HEK293T (cell line): Measurements from ENCODE around the gene KCNG2.

Experiments used
- CTCF ChIA-PET: fragments of 350-600 bp; formaldehyde crosslinking; extraction: SDS; loops from one replicate; lab custom pipeline; 2021; ENCODE audit warnings: antibody characterized with exemption, inconsistent platforms; lab: Yijun Ruan, JAX
- POLR2A ChIA-PET: fragments of 350-600 bp; formaldehyde crosslinking; extraction: SDS; loops from one replicate; lab custom pipeline; 2020; ENCODE audit warnings: antibody characterized with exemption, inconsistent platforms; lab: Yijun Ruan, JAX
- DNase-seq: peaks from one replicate; pipeline ENCODE4 v3.0.0; 2012; ENCODE audit warnings: mixed read lengths; ENCODE audit errors: extremely low spot score
- ARNT ChIP-seq: fragments of 450-650 bp; IDR thresholded peaks from 2 replicates; pipeline ENCODE4 v1.6.1; 2017; ENCODE audit warnings: mild to moderate bottlenecking
- BHLHE40 ChIP-seq: fragments of 450-650 bp; IDR thresholded peaks from 2 replicates; pipeline ENCODE4 v1.6.1; 2016; ENCODE audit warnings: mild to moderate bottlenecking, moderate library complexity, borderline replicate concordance
- CTBP1 ChIP-seq: fragments of 450-650 bp; IDR thresholded peaks from 2 replicates; pipeline ENCODE4 v1.6.1; 2016; ENCODE audit warnings: borderline replicate concordance
- ELF4 ChIP-seq: fragments of 450-650 bp; IDR thresholded peaks from 2 replicates; pipeline ENCODE4 v1.6.1; 2017; ENCODE audit warnings: antibody characterized with exemption
- FOXA1 ChIP-seq: fragments of 450-650 bp; IDR thresholded peaks from 2 replicates; pipeline ENCODE4 v1.6.1; 2016; ENCODE audit warnings: mild to moderate bottlenecking
- FOXK2 ChIP-seq: fragments of 450-650 bp; IDR thresholded peaks from 2 replicates; pipeline ENCODE4 v1.6.1; 2016; ENCODE audit warnings: mild to moderate bottlenecking
- FOXM1 ChIP-seq: fragments of 450-650 bp; IDR thresholded peaks from 2 replicates; pipeline ENCODE4 v1.6.1; 2017; ENCODE audit warnings: mild to moderate bottlenecking, borderline replicate concordance
- HDGF ChIP-seq: fragments of 450-650 bp; IDR thresholded peaks from 2 replicates; pipeline ENCODE4 v1.6.1; 2017; ENCODE audit warnings: antibody characterized with exemption, borderline replicate concordance
- L3MBTL2 ChIP-seq: fragments of 450-650 bp; conservative IDR thresholded peaks from 2 replicates; pipeline ENCODE4 v1.6.1; 2016; ENCODE audit warnings: mild to moderate bottlenecking
- LEF1 ChIP-seq: fragments of 450-650 bp; IDR thresholded peaks from 2 replicates; pipeline ENCODE4 v1.6.1; 2017; ENCODE audit warnings: mild to moderate bottlenecking, borderline replicate concordance
- NFRKB ChIP-seq: fragments of 450-650 bp; IDR thresholded peaks from 2 replicates; pipeline ENCODE4 v1.6.1; 2016; ENCODE audit warnings: mild to moderate bottlenecking, moderate library complexity
- SP1 ChIP-seq: fragments of 450-650 bp; IDR thresholded peaks from 2 replicates; pipeline ENCODE4 v1.6.1; 2017
- SUZ12 ChIP-seq: fragments of 450-650 bp; IDR thresholded peaks from 2 replicates; pipeline ENCODE4 v1.6.1; 2016; ENCODE audit warnings: mild to moderate bottlenecking
- TARDBP ChIP-seq: fragments of 450-650 bp; IDR thresholded peaks from 2 replicates; pipeline ENCODE4 v1.6.1; 2016
- ZNF384 ChIP-seq: fragments of 450-650 bp; IDR thresholded peaks from 2 replicates; pipeline ENCODE4 v1.6.1; 2016
- TF ChIP-seq, protein P1 (sequence below): fragments of 450-650 bp; IDR thresholded peaks from 2 replicates; pipeline ENCODE4 v1.6.1; 2016

KCNG2 gene

DNA sequence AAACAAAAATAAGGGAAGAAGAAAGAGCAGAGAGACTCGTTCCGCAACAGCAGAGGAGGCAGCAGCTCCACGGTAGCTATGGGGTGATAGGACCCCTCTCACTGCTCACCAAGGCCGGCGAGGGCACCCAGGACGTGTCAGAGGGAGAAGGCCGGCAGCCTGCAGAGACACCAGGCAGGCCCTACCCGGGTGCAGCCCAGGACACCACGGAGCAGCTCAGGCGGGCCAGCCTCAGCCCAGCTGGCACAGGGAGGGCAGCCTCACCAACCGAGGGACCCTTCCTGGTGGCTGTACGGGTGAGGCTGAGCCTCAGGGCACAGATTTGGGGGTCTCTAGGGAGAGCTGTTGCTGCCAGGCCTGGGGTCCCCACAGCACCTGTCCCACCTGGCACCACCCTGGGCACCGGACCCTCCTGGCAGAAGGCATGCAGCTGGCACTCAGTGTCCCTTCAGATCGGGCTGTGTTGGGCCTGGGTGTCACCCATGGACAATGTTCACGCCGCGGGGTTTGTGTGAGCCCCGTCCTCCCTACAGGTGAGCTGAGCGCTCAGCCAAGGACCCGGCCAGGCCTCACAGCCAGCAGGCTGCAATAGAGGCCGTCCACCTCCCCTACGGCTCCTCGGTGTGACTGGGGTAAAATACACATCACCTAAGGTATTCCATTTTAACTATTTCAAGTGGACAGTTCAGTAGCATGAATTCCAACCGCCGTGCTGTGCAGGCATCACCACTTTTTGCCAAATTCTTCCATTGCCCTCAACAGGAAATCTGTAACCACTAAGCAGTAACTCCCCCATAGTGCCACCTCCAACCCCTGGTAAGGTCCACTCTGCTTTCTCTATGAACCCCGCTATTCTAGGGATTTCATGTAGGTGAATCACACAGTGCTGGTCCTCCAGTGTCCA lies 21.6 kb downstream of the KCNG2 start:
- ChIA-PET CTCF (no interaction called here), POLR2A (no interaction called here)
- no peak for DNase-seq
- no peak for TF ChIP-seq CTBP1
- TF ChIP-seq, protein P1, sequence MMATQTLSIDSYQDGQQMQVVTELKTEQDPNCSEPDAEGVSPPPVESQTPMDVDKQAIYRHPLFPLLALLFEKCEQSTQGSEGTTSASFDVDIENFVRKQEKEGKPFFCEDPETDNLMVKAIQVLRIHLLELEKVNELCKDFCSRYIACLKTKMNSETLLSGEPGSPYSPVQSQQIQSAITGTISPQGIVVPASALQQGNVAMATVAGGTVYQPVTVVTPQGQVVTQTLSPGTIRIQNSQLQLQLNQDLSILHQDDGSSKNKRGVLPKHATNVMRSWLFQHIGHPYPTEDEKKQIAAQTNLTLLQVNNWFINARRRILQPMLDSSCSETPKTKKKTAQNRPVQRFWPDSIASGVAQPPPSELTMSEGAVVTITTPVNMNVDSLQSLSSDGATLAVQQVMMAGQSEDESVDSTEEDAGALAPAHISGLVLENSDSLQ, result no peak
- no peak for TF ChIP-seq ELF4
- no peak for TF ChIP-seq BHLHE40
- TF ChIP-seq SP1, result no peak
- no peak for TF ChIP-seq FOXK2
- no peak for TF ChIP-seq FOXM1
- no peak for TF ChIP-seq NFRKB
- no peak for TF ChIP-seq SUZ12
- no peak for TF ChIP-seq L3MBTL2
- TF ChIP-seq LEF1, result no peak
- TF ChIP-seq ZNF384, result no peak
- TF ChIP-seq HDGF, result no peak
- TF ChIP-seq ARNT, result no peak
- TF ChIP-seq FOXA1, result no peak

GRCh38 chr18:79819968-79820351 lies 22.2 kb downstream of the KCNG2 start:
- DNase-seq, result no peak
- TF ChIP-seq ARNT, result no peak
- TF ChIP-seq FOXK2, result no peak
- no peak for TF ChIP-seq FOXM1
- TF ChIP-seq SP1, result no peak
- ChIA-PET POLR2A (no interaction called here), CTCF (no interaction called here)

GRCh38 chr18:79823120-79823519 lies 25.4 kb downstream of the KCNG2 start:
- no peak for TF ChIP-seq SUZ12
- no peak for TF ChIP-seq FOXA1
- no peak for TF ChIP-seq SP1
- no peak for TF ChIP-seq FOXM1
- TF ChIP-seq ELF4, result no peak
- TF ChIP-seq FOXK2, result no peak
- TF ChIP-seq BHLHE40, result no peak
- ChIA-PET POLR2A (no interaction called here), CTCF (no interaction called here)
- DNase-seq, result no peak

- CTCF ChIA-PET, result no interaction called here
- TF ChIP-seq FOXM1, result no peak
- no peak for TF ChIP-seq CTBP1
- POLR2A ChIA-PET, result no interaction called here
- DNase-seq, result no peak
These were observed 28.2 kb downstream of the KCNG2 start for GRCh38 chr18:79825913-79826312.

DNA sequence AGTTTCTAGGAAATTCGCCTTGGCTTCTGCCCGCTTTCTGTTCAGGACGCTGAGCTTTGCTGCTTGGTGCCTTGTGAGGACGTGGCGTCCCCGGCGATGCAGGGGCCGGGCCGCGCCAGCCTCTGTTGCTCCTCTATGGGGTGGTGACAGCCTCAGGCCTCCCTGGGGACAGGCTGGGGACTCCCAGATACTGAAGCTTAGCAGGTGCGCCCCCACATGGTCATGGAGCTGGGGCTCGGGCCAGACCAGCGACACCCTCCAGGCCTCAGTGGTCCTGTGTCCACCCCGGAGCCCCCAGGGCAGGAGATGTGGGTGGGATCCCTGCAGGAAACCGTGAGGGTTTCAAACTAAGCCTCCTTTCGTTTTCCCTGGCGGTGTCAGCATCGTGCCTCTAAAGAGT lies 29.2 kb downstream of the KCNG2 start:
- POLR2A ChIA-PET, result no interaction called here
- DNase-seq, result no peak
- TF ChIP-seq ZNF384 (no peak), SP1 (no peak), ARNT (no peak), FOXA1 (no peak), CTBP1 (no peak), L3MBTL2 (no peak), FOXM1 (no peak), BHLHE40 (no peak), LEF1 (no peak), HDGF (no peak), SUZ12 (no peak), NFRKB (no peak), ELF4 (no peak), FOXK2 (no peak), TARDBP (no peak)
- TF ChIP-seq, protein P1, result no peak
- CTCF ChIA-PET, result no interaction called here

- POLR2A ChIA-PET, result no interaction called here
- CTCF ChIA-PET, result no interaction called here
- no peak for DNase-seq
- TF ChIP-seq NFRKB (no peak), BHLHE40 (no peak), ELF4 (no peak), FOXA1 (no peak), TARDBP (no peak), HDGF (no peak), ZNF384 (no peak), ARNT (no peak), LEF1 (no peak), L3MBTL2 (no peak), FOXK2 (no peak), FOXM1 (no peak), SUZ12 (no peak), CTBP1 (no peak), SP1 (no peak)
- TF ChIP-seq, protein P1, result no peak
These were observed 30.5 kb downstream of the KCNG2 start for GRCh38 chr18:79828258-79828657.
